ENCODE measurements around the gene FBF1. TPM values are rescaled to one million over a fixed set of nuclear protein-coding genes. Genes with fewer than 3 reads are reported as not detected.

The FBF1 gene
- total RNA-seq, 3 donors from 2014 or later, result 7.7 to 18.7 (median 17.7) TPM

GRCh38 chr17:75925912-75926311, 14.9 kb downstream of the FBF1 start:
- Histone ChIP-seq H3K27ac (no peak overlapping the region), H3K27me3 (no peaks in the 10 kb centered on the region), H3K36me3 (no peaks in the 10 kb centered on the region), H3K9me3 (no peaks in the 10 kb centered on the region), H3K4me1 (no peaks in the 10 kb centered on the region), H3K4me3 (no peak overlapping the region)
- TF ChIP-seq POLR2A (IDR thresholded peaks at IDR 0.05), result no peak
- no peak for DNase-seq (ENCODE audit: low spot score in 2 of 2)
- intact Hi-C loops (cut with DNase I; ENCODE audit: low total_unique reads), result loop anchor here (2.0 kb wide), 1 partner anchor 21 kb away; no protein-coding TSS in a partner anchor

GRCh38 chr17:75925103-75925502, 15.7 kb downstream of the FBF1 start:
- Histone ChIP-seq H3K4me1 (no peaks in the 10 kb centered on the region), H3K4me3 (no peak overlapping the region), H3K9me3 (no peaks in the 10 kb centered on the region), H3K36me3 (no peaks in the 10 kb centered on the region), H3K27ac (no peak overlapping the region), H3K27me3 (no peaks in the 10 kb centered on the region)
- DNase-seq (ENCODE audit: low spot score in 2 of 2), result no peak
- intact Hi-C loops (cut with DNase I; ENCODE audit: low total_unique reads), result no loop called here
- TF ChIP-seq CTCF (IDR thresholded peaks at IDR 0.05) (no peak), POLR2AphosphoS5 (IDR thresholded peaks at IDR 0.05) (no peak), POLR2A (IDR thresholded peaks at IDR 0.05) (no peak)

GRCh38 chr17:75922963-75923874, 17.6 kb downstream of the FBF1 start:
- Histone ChIP-seq H3K4me3 (no peak overlapping the region), H3K4me1 (no peaks in the 10 kb centered on the region), H3K27me3 (no peaks in the 10 kb centered on the region), H3K9me3 (no peaks in the 10 kb centered on the region), H3K27ac (no peak overlapping the region), H3K36me3 (no peaks in the 10 kb centered on the region)
- no peak for DNase-seq (ENCODE audit: low spot score in 2 of 2)
- TF ChIP-seq CTCF (IDR thresholded peaks at IDR 0.05) (no peak), POLR2A (IDR thresholded peaks at IDR 0.05) (no peak), POLR2AphosphoS5 (IDR thresholded peaks at IDR 0.05) (no peak)
- intact Hi-C loops (cut with DNase I; ENCODE audit: low total_unique reads), result no loop called here

GRCh38 chr17:75922173-75922961, 18.5 kb downstream of the FBF1 start:
- H3K27ac ChIP-seq, result no peak overlapping the region
- H3K27me3 ChIP-seq, result no peaks in the 10 kb centered on the region
- no peaks in the 10 kb centered on the region for H3K4me1 ChIP-seq
- no peak overlapping the region for H3K4me3 ChIP-seq
- intact Hi-C loops (cut with DNase I; ENCODE audit: low total_unique reads), result no loop called here
- TF ChIP-seq POLR2A (IDR thresholded peaks at IDR 0.05), result no peak
- no peak for TF ChIP-seq CTCF (IDR thresholded peaks at IDR 0.05)
- TF ChIP-seq POLR2AphosphoS5 (IDR thresholded peaks at IDR 0.05), result no peak
- H3K9me3 ChIP-seq, result no peaks in the 10 kb centered on the region
- DNase-seq (ENCODE audit: low spot score in 2 of 2), result no peak
- no peaks in the 10 kb centered on the region for H3K36me3 ChIP-seq

- H3K27ac ChIP-seq, result no peak overlapping the region
- H3K36me3 ChIP-seq, result no peaks in the 10 kb centered on the region
- no peaks in the 10 kb centered on the region for H3K27me3 ChIP-seq
- H3K4me3 ChIP-seq, result no peak overlapping the region
- DNase-seq (ENCODE audit: low spot score in 2 of 2), result no peak
- H3K9me3 ChIP-seq, result no peaks in the 10 kb centered on the region
- TF ChIP-seq POLR2AphosphoS5 (IDR thresholded peaks at IDR 0.05) (no peak), CTCF (IDR thresholded peaks at IDR 0.05) (no peak), POLR2A (IDR thresholded peaks at IDR 0.05) (no peak)
- no peaks in the 10 kb centered on the region for H3K4me1 ChIP-seq
- intact Hi-C loops (cut with DNase I; ENCODE audit: low total_unique reads), result no loop called here
Measured at GRCh38 chr17:75921596-75921995, 19.2 kb downstream of the FBF1 start.

Measured in breast epithelium (tissue), 4 donors.